Measurements from ENCODE around the gene C22orf39. TPM values are rescaled to one million over a fixed set of nuclear protein-coding genes. Genes with fewer than 3 reads are reported as not detected.

The C22orf39 gene
- total RNA-seq, 1 experiment from 2014 or later, result 19.3 TPM

- Histone ChIP-seq H3K9me3 (ENCODE audit: control insufficient read depth, low read depth, low read length) (no peaks in the 10 kb centered on the region), H3K14ac (ENCODE audit: insufficient read depth, low read length) (no peak overlapping the region), H3K4me2 (ENCODE audit: insufficient read depth, insufficient read length, low read length) (no peak overlapping the region), H4K5ac (ENCODE audit: insufficient read length, low read depth, low read length) (no peak overlapping the region), H3K23me2 (ENCODE audit: insufficient read length, low read depth, low read length, poor library complexity, severe bottlenecking) (no peaks in the 10 kb centered on the region), H2BK5ac (ENCODE audit: insufficient read length, low read length) (no peak overlapping the region), H3K23ac (ENCODE audit: insufficient read length, low read depth, low read length) (no peak overlapping the region), H3K79me1 (ENCODE audit: insufficient read depth, low read depth, low read length, poor library complexity, severe bottlenecking) (peaks cover 2% of the 10 kb centered on the region), H3K18ac (ENCODE audit: insufficient read length, low read depth, low read length) (no peak overlapping the region), H4K91ac (ENCODE audit: insufficient read length, low read depth, low read length) (no peak overlapping the region), H4K20me1 (ENCODE audit: control insufficient read depth, insufficient read depth, insufficient read length) (no peaks in the 10 kb centered on the region), H3K27me3 (ENCODE audit: insufficient read depth, low read length) (no peaks in the 10 kb centered on the region), H2BK120ac (ENCODE audit: low read depth, low read length, poor library complexity, severe bottlenecking) (no peak overlapping the region), H2BK15ac (ENCODE audit: low read depth, low read length) (no peak overlapping the region), H2AFZ (ENCODE audit: low read length) (no peak overlapping the region), H3K4me1 (ENCODE audit: insufficient read depth, low read length) (no peaks in the 10 kb centered on the region), H3K79me2 (ENCODE audit: insufficient read depth, low read length) (peaks cover 11% of the 10 kb centered on the region; the same call in 1 of the 2 replicates), H3K9ac (ENCODE audit: extremely low read depth, insufficient read length, low read length) (no peak overlapping the region), H3K56ac (ENCODE audit: insufficient read length, low read depth, low read length) (no peak overlapping the region), H2AK5ac (ENCODE audit: insufficient read length, low read length) (no peak overlapping the region), H2BK12ac (ENCODE audit: insufficient read length, low read depth, low read length) (no peak overlapping the region), H4K8ac (replicated peaks; ENCODE audit: insufficient read length, low read depth, low read length) (no peak overlapping the region), H3T11ph (ENCODE audit: low read length) (no peak overlapping the region), H3K4ac (ENCODE audit: low read depth, low read length) (no peak overlapping the region), H2BK20ac (ENCODE audit: low read depth, low read length, poor library complexity, severe bottlenecking) (no peak overlapping the region), H3K27ac (ENCODE audit: insufficient read length, low read depth, low read length) (no peak overlapping the region)
- DNase-seq, result no peak
- H3K36me3 Mint-ChIP-seq (ENCODE audit: insufficient read depth in 1 of 3, low read depth in 3 of 3), result peaks cover 25 to 42% (median 35%) of the 10 kb centered on the region in 3 experiments; a peak in 6 of 7 replicates
- H3K27ac Mint-ChIP-seq, result peak overlapping the region in 1 of 3 experiments; percentile 59; a peak in 1 of 7 replicates
- no peak overlapping the region for H3K4me3 Mint-ChIP-seq
- H3K4me1 Mint-ChIP-seq, result peaks cover 4 to 12% of the 10 kb centered on the region in 2 experiments
- WGBS (ENCODE audit: extremely low coverage, insufficient read length, low lambda C conversion rate), result no CpG with 5 or more reads among the region's 6 CpGs
- H3K9me3 Mint-ChIP-seq, result no peaks in the 10 kb centered on the region
- no peaks in the 10 kb centered on the region for H3K27me3 Mint-ChIP-seq (ENCODE audit: low read depth)
- no peak for TF ChIP-seq CTCF (conservative IDR thresholded peaks at IDR 0.05)
These were observed 36.4 kb downstream of the C22orf39 start for GRCh38 chr22:19410941-19411689.

Measured in H9 (cell line).